Loucy (cell line): Measurements from ENCODE around the gene AKNA.

Experiments
- EZH2phosphoT487 ChIP-seq: fragments of 200-600 bp; IDR thresholded peaks from 2 replicates; pipeline ENCODE4 v1.6.1; 2018; ENCODE audit warnings: antibody characterized with exemption, mild to moderate bottlenecking, moderate library complexity, borderline replicate concordance
- TF ChIP-seq, protein P1 (sequence below): fragments of 200-600 bp; sonication (generic); conservative IDR thresholded peaks from 2 replicates; pipeline ENCODE4 v1.5.1; 2014; ENCODE audit warnings: mild to moderate bottlenecking, antibody characterized with exemption, low read length

GRCh38 chr9:114413861-114414301 lies 26.1 kb upstream of the AKNA start:
- TF ChIP-seq, protein P1, sequence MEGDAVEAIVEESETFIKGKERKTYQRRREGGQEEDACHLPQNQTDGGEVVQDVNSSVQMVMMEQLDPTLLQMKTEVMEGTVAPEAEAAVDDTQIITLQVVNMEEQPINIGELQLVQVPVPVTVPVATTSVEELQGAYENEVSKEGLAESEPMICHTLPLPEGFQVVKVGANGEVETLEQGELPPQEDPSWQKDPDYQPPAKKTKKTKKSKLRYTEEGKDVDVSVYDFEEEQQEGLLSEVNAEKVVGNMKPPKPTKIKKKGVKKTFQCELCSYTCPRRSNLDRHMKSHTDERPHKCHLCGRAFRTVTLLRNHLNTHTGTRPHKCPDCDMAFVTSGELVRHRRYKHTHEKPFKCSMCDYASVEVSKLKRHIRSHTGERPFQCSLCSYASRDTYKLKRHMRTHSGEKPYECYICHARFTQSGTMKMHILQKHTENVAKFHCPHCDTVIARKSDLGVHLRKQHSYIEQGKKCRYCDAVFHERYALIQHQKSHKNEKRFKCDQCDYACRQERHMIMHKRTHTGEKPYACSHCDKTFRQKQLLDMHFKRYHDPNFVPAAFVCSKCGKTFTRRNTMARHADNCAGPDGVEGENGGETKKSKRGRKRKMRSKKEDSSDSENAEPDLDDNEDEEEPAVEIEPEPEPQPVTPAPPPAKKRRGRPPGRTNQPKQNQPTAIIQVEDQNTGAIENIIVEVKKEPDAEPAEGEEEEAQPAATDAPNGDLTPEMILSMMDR: no peak
- TF ChIP-seq EZH2phosphoT487: no peak
